ENCODE results near the gene CATSPER3. TPM values are rescaled to one million over a fixed set of nuclear protein-coding genes. Genes with fewer than 3 reads are reported as not detected.

CATSPER3 gene
- polyA plus RNA-seq, 1 donor (not counting 4 experiments of a cell fraction or from before 2014, with no cell fraction given): 0.31 TPM

DNA sequence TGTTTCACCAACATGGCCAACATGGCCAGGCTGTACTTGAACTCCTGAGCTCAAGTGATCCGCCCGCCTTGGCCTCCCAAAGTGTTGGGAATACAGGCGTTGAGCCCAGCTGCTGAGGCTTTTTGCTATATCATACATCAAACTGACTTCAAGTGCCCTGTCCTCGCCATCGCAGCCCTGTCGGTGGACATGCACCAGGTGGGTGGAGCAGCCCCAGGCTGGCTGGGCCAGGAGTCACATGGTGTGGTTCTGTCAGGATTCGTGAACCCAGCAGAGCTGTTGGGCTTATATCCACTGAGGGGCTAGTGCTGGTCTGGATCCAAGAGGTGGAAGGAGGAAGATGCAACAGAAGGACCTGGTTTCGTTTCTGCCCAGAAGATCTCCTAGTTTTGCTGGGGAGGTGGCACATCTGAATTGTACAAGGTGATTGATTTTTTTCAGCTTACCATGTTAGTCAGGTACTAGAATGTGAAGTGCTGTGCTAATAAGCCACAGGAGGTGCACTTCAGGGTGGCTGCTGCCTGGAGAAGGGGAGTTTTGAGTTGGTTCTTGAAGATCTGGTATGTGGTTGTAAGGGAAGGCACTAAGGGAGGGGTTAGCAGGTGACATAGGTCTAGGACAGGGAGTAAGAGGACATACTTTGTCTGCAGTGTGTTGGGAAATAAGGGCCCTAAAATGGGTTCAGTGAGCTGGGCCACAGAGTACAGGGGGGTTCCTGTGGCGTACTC lies 46.7 kb upstream of the CATSPER3 start:
- Histone ChIP-seq H3K4me1 (ENCODE audit: control insufficient read depth, extremely low read depth, insufficient read depth, low read length) (no peaks in the 10 kb centered on the region), H3K4me3 (ENCODE audit: control insufficient read depth in 2 of 3, extremely low read depth in 1 of 3, insufficient read depth in 2 of 3, low read depth in 1 of 3, low read length in 3 of 3) (no peak overlapping the region), H3K27me3 (ENCODE audit: control insufficient read depth, extremely low read depth, insufficient read depth, low read length) (no peaks in the 10 kb centered on the region), H3K9ac (ENCODE audit: control insufficient read depth, extremely low read depth, insufficient read depth, low read length) (no peak overlapping the region), H3K27ac (ENCODE audit: control insufficient read depth, insufficient read depth, low read length) (no peak overlapping the region), H3K9me3 (ENCODE audit: control insufficient read depth, low read depth, low read length) (no peaks in the 10 kb centered on the region), H3K9me1 (ENCODE audit: control insufficient read depth, extremely low read depth, insufficient read depth, low read length) (no peaks in the 10 kb centered on the region), H3K36me3 (ENCODE audit: control insufficient read depth in 2 of 2, extremely low read depth in 1 of 2, insufficient read depth in 2 of 2, low read length in 2 of 2) (peaks cover 3 to 13% of the 10 kb centered on the region in 2 experiments), H3K4me2 (ENCODE audit: control insufficient read depth, extremely low read depth, insufficient read depth, low read depth, low read length) (no peak overlapping the region), H4K20me1 (ENCODE audit: control insufficient read depth, extremely low read depth, insufficient read depth, low read length) (no peaks in the 10 kb centered on the region), H3K79me2 (ENCODE audit: control insufficient read depth, insufficient read depth, low read length) (no peaks in the 10 kb centered on the region), H2AFZ (ENCODE audit: control insufficient read depth, low read length) (no peak overlapping the region)
- DNase-seq (ENCODE audit: low read depth, low spot score) (no peak), FAIRE-seq (no peak)
- TF ChIP-seq, protein P1, sequence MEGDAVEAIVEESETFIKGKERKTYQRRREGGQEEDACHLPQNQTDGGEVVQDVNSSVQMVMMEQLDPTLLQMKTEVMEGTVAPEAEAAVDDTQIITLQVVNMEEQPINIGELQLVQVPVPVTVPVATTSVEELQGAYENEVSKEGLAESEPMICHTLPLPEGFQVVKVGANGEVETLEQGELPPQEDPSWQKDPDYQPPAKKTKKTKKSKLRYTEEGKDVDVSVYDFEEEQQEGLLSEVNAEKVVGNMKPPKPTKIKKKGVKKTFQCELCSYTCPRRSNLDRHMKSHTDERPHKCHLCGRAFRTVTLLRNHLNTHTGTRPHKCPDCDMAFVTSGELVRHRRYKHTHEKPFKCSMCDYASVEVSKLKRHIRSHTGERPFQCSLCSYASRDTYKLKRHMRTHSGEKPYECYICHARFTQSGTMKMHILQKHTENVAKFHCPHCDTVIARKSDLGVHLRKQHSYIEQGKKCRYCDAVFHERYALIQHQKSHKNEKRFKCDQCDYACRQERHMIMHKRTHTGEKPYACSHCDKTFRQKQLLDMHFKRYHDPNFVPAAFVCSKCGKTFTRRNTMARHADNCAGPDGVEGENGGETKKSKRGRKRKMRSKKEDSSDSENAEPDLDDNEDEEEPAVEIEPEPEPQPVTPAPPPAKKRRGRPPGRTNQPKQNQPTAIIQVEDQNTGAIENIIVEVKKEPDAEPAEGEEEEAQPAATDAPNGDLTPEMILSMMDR (optimal IDR thresholded peaks at IDR 0.05 in 1 of 3, IDR thresholded peaks at IDR 0.05 in 1 of 3, conservative IDR thresholded peaks at IDR 0.05 in 1 of 3; ENCODE audit: extremely low read depth in 1 of 3, insufficient read depth in 2 of 3, low read length in 3 of 3): no peak
- no peak for TF ChIP-seq EZH2 (IDR thresholded peaks at IDR 0.05; ENCODE audit: low read length)
- dilution Hi-C loops (cut with MboI; ENCODE audit: extremely low pct_ligation_motif_present, low sequenced_read_pairs): no loop called here

DNA sequence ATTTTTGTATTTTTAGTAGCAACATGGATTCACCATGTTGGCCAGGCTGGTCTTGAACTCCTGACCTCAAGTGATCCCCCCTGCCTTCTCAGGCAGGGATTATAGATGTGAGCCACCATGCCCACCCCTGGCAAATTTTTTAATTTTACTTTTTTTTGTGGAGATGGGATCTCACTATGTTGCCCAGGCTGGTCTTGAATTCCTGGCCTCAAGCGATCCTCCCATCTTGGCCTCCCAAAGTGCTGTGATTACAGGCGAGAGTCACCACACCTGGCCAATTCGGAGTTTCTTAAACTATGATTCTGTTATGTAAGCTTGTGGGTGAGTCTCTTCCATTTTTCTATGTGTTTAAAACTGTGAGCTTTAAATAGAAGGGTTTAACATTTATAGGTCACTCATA lies 35.2 kb upstream of the CATSPER3 start:
- DNase-seq (ENCODE audit: low read depth, low spot score) (no peak), FAIRE-seq (no peak)
- H3K27ac ChIP-seq (ENCODE audit: control insufficient read depth, insufficient read depth, low read length): no peak overlapping the region
- H3K27me3 ChIP-seq (ENCODE audit: control insufficient read depth, extremely low read depth, insufficient read depth, low read length): no peaks in the 10 kb centered on the region
- no peak overlapping the region for H3K9ac ChIP-seq (ENCODE audit: control insufficient read depth, extremely low read depth, insufficient read depth, low read length)
- no peak overlapping the region for H3K4me2 ChIP-seq (ENCODE audit: control insufficient read depth, extremely low read depth, insufficient read depth, low read depth, low read length)
- H3K4me3 ChIP-seq (ENCODE audit: control insufficient read depth in 2 of 3, extremely low read depth in 1 of 3, insufficient read depth in 2 of 3, low read depth in 1 of 3, low read length in 3 of 3): no peak overlapping the region
- no peak for TF ChIP-seq EZH2 (IDR thresholded peaks at IDR 0.05; ENCODE audit: low read length)
- TF ChIP-seq, protein P1 (optimal IDR thresholded peaks at IDR 0.05 in 1 of 3, IDR thresholded peaks at IDR 0.05 in 1 of 3, conservative IDR thresholded peaks at IDR 0.05 in 1 of 3; ENCODE audit: extremely low read depth in 1 of 3, insufficient read depth in 2 of 3, low read length in 3 of 3): no peak
- no peaks in the 10 kb centered on the region for H4K20me1 ChIP-seq (ENCODE audit: control insufficient read depth, extremely low read depth, insufficient read depth, low read length)
- H3K79me2 ChIP-seq (ENCODE audit: control insufficient read depth, insufficient read depth, low read length): no peaks in the 10 kb centered on the region
- no peak overlapping the region for H2AFZ ChIP-seq (ENCODE audit: control insufficient read depth, low read length)
- dilution Hi-C loops (cut with MboI; ENCODE audit: extremely low pct_ligation_motif_present, low sequenced_read_pairs): no loop called here
- no peaks in the 10 kb centered on the region for H3K9me3 ChIP-seq (ENCODE audit: control insufficient read depth, low read depth, low read length)
- no peaks in the 10 kb centered on the region for H3K4me1 ChIP-seq (ENCODE audit: control insufficient read depth, extremely low read depth, insufficient read depth, low read length)
- H3K36me3 ChIP-seq (ENCODE audit: control insufficient read depth in 2 of 2, extremely low read depth in 1 of 2, insufficient read depth in 2 of 2, low read length in 2 of 2): peaks cover 0 to 8% of the 10 kb centered on the region in 2 experiments
- no peaks in the 10 kb centered on the region for H3K9me1 ChIP-seq (ENCODE audit: control insufficient read depth, extremely low read depth, insufficient read depth, low read length)
